ENCODE data around the gene CDK14. TPM values are rescaled to one million over a fixed set of nuclear protein-coding genes. Genes with fewer than 3 reads are reported as not detected.

CDK14 gene
- total and polyA plus RNA-seq, 10 of the 15 experiments (the other 5 are each of a cell fraction or from before 2014, with no cell fraction given): 6.5 to 61.3 (median 24.2) TPM

DNA sequence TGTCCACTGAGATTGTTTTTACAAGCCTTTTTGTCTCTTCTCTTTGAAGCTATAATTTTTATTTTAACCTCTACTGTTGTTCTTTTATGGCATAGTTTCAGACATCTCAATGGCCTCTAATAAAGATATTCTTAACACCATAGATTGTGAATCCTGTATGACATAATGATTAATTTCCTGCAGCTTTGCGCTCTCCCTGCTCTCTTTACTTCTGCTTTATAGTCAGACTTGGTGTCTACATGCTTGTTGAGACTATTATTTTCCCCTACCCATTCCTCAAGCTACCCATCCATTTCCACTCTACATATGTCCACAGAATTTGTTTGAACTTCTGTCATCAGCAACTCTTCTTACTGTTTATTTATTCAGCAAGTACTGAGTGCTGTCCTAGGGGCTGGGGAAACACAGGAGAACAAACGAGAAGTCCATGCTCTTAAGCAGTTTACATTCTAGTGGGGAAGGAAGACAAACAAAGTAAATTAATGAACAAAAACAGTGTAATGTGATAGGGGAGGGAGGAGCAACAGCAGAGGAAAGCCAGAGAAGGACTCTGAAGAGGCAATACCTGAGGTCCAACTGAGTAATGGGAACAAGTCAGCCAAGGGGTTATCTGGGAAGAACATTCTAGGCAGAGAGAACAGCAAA, 110.1 kb downstream of the CDK14 start:
- no peak for FAIRE-seq
- Histone ChIP-seq H3K27me3 (replicated peaks in 1 of 2; ENCODE audit: control insufficient read depth in 2 of 2, insufficient read depth in 2 of 2, low read length in 1 of 2) (no peaks in the 10 kb centered on the region), H3K27ac (ENCODE audit: control insufficient read depth, insufficient read depth) (no peak overlapping the region), H2AFZ (ENCODE audit: control insufficient read depth, low read depth, low read length) (no peak overlapping the region), H4K20me1 (ENCODE audit: control insufficient read depth, insufficient read depth) (no peaks in the 10 kb centered on the region), H3K4me3 (no peak overlapping the region), H3K4me2 (ENCODE audit: control insufficient read depth, insufficient read depth) (no peak overlapping the region), H3K79me2 (ENCODE audit: control insufficient read depth, insufficient read depth, low read length) (peaks cover 10% of the 10 kb centered on the region), H3K9ac (ENCODE audit: control insufficient read depth, insufficient read depth, low read length) (no peak overlapping the region), H3K4me1 (ENCODE audit: control insufficient read depth, insufficient read depth, low read length) (peaks cover 11% of the 10 kb centered on the region), H3K9me3 (replicated peaks; ENCODE audit: control insufficient read depth, insufficient read depth, low read length) (no peaks in the 10 kb centered on the region), H3K36me3 (ENCODE audit: control insufficient read depth in 2 of 2, insufficient read depth in 2 of 2, low read length in 1 of 2) (no peaks in the 10 kb centered on the region)
- WGBS (ENCODE audit: insufficient coverage, insufficient replicate concordance, low lambda C conversion rate, missing lambda C conversion rate): 97% methylated on average over 2 of the region's 2 CpGs
- ChIA-PET POLR2A (no interaction called here), SMC1A (ENCODE audit: uncharacterized antibody, unreplicated experiment) (interaction anchor here (0.9 to 11.4 kb wide), 9 partner anchors 9 to 329 kb away, joined by 3 to 181 read pairs (median 11); no protein-coding TSS in a partner anchor), RAD21 (ENCODE audit: unreplicated experiment) (interaction anchor here (0.7 to 7.3 kb wide), 5 partner anchors 13 to 328 kb away, joined by 3 to 132 read pairs (median 3); no protein-coding TSS in a partner anchor), CTCF (interaction anchor here (0.5 to 12.9 kb wide), 15 partner anchors 9 to 378 kb away, joined by 3 to 271 read pairs (median 3); no protein-coding TSS in a partner anchor)
- ATAC-seq: no peak
- in situ Hi-C loops (cut with MboI) (no loop called here), intact Hi-C loops (cut with micrococcal nuclease; ENCODE audit: unreplicated experiment) (loop anchor here (5.0 to 10.0 kb wide), 3 partner anchors 109 to 559 kb away; partner anchors contain the start of genes CDK14 and FZD1)
- no TSS peak for BruUV-seq (replicated peaks)
- TF ChIP-seq SUPT20H (IDR thresholded peaks at IDR 0.05; ENCODE audit: borderline replicate concordance, control insufficient read depth, low read depth, low read length) (no peak), NRF1 (conservative IDR thresholded peaks at IDR 0.05; ENCODE audit: low read depth, low read length) (no peak), EGR1 (IDR thresholded peaks at IDR 0.05; ENCODE audit: borderline replicate concordance in 1 of 2, low read depth in 2 of 2, low read length in 2 of 2) (no peak), ZNF384 (IDR thresholded peaks at IDR 0.05; ENCODE audit: borderline replicate concordance, low read depth, low read length) (no peak), BMI1 (IDR thresholded peaks at IDR 0.05; ENCODE audit: borderline replicate concordance) (no peak), E2F8 (IDR thresholded peaks at IDR 0.05; ENCODE audit: low read depth, partially characterized antibody) (no peak), RFX5 (IDR thresholded peaks at IDR 0.05; ENCODE audit: low read depth, low read length) (no peak), CHD4 (IDR thresholded peaks at IDR 0.05) (no peak), HDAC2 (IDR thresholded peaks at IDR 0.05) (no peak), RB1 (IDR thresholded peaks at IDR 0.05; ENCODE audit: borderline replicate concordance) (no peak), PAX5 (IDR thresholded peaks at IDR 0.05; ENCODE audit: borderline replicate concordance, low read depth, low read length) (no peak), PML (IDR thresholded peaks at IDR 0.05; ENCODE audit: low read length) (no peak), POLR2AphosphoS5 (IDR thresholded peaks at IDR 0.05; ENCODE audit: low read length) (no peak), SRF (IDR thresholded peaks at IDR 0.05; ENCODE audit: low read depth in 2 of 2, low read length in 2 of 2) (no peak), KDM1A (IDR thresholded peaks at IDR 0.05; ENCODE audit: borderline replicate concordance) (no peak), ESRRA (IDR thresholded peaks at IDR 0.05; ENCODE audit: low read length) (no peak), RCOR1 (conservative IDR thresholded peaks at IDR 0.05; ENCODE audit: low read depth, low read length) (no peak)
- TF ChIP-seq, protein P1, sequence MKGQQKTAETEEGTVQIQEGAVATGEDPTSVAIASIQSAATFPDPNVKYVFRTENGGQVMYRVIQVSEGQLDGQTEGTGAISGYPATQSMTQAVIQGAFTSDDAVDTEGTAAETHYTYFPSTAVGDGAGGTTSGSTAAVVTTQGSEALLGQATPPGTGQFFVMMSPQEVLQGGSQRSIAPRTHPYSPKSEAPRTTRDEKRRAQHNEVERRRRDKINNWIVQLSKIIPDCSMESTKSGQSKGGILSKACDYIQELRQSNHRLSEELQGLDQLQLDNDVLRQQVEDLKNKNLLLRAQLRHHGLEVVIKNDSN (IDR thresholded peaks at IDR 0.05; ENCODE audit: borderline replicate concordance, extremely low read length, insufficient read depth, low read depth, low read length): no peak
- TF ChIP-seq, protein P2, sequence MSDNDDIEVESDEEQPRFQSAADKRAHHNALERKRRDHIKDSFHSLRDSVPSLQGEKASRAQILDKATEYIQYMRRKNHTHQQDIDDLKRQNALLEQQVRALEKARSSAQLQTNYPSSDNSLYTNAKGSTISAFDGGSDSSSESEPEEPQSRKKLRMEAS (IDR thresholded peaks at IDR 0.05; ENCODE audit: low read depth, low read length): no peak
- DNase-seq (ENCODE audit: low read depth, low spot score): no peak

Measured in GM12878 (cell line).